ENCODE measurements around the gene SLC2A10.

Gene SLC2A10

GRCh38 chr20:46772901-46773300 lies 63.5 kb downstream of the SLC2A10 start:
- no peak overlapping the region for H3K4me3 ChIP-seq (replicated peaks; ENCODE audit: insufficient read depth, low read length)
- no peak for DNase-seq (ENCODE audit: low read depth in 1 of 2, low spot score in 1 of 2)
- H3K27ac ChIP-seq (replicated peaks) = no peak overlapping the region
- H3K27me3 ChIP-seq (ENCODE audit: insufficient read depth, poor library complexity, severe bottlenecking) = no peaks in the 10 kb centered on the region
- no peak for TF ChIP-seq POLR2AphosphoS5 (IDR thresholded peaks at IDR 0.05; ENCODE audit: low read depth)
- no peak for TF ChIP-seq SPI1 (IDR thresholded peaks at IDR 0.05; ENCODE audit: borderline replicate concordance, low read depth)
- no peak for TF ChIP-seq GABPA (IDR thresholded peaks at IDR 0.05; ENCODE audit: low read depth)
- TF ChIP-seq REST (IDR thresholded peaks at IDR 0.05; ENCODE audit: insufficient replicate concordance, low read depth) = no peak
- TF ChIP-seq CTCF (IDR thresholded peaks at IDR 0.05; ENCODE audit: insufficient read depth, low read length) = no peak

GRCh38 chr20:46773680-46774079 lies 64.2 kb downstream of the SLC2A10 start:
- no peak overlapping the region for H3K27ac ChIP-seq (replicated peaks)
- no peak for TF ChIP-seq CTCF (IDR thresholded peaks at IDR 0.05; ENCODE audit: insufficient read depth, low read length)
- TF ChIP-seq SPI1 (IDR thresholded peaks at IDR 0.05; ENCODE audit: borderline replicate concordance, low read depth) = peak; percentile 63
- TF ChIP-seq GABPA (IDR thresholded peaks at IDR 0.05; ENCODE audit: low read depth) = no peak
- DNase-seq (ENCODE audit: low read depth in 1 of 2, low spot score in 1 of 2) = peak in 1 of 2 experiments; percentile 12
- H3K4me3 ChIP-seq (replicated peaks; ENCODE audit: insufficient read depth, low read length) = no peak overlapping the region
- no peaks in the 10 kb centered on the region for H3K27me3 ChIP-seq (ENCODE audit: insufficient read depth, poor library complexity, severe bottlenecking)

GRCh38 chr20:46774236-46774635 lies 64.8 kb downstream of the SLC2A10 start:
- no peak for DNase-seq (ENCODE audit: low read depth in 1 of 2, low spot score in 1 of 2)
- H3K27me3 ChIP-seq (ENCODE audit: insufficient read depth, poor library complexity, severe bottlenecking) = no peaks in the 10 kb centered on the region
- H3K27ac ChIP-seq (replicated peaks) = no peak overlapping the region
- no peak for TF ChIP-seq POLR2AphosphoS5 (IDR thresholded peaks at IDR 0.05; ENCODE audit: low read depth)
- no peak overlapping the region for H3K4me3 ChIP-seq (replicated peaks; ENCODE audit: insufficient read depth, low read length)

GRCh38 chr20:46774943-46775560 lies 65.6 kb downstream of the SLC2A10 start:
- Histone ChIP-seq H3K4me3 (replicated peaks; ENCODE audit: insufficient read depth, low read length) (no peak overlapping the region), H3K27me3 (ENCODE audit: insufficient read depth, poor library complexity, severe bottlenecking) (no peaks in the 10 kb centered on the region), H3K27ac (replicated peaks) (no peak overlapping the region)
- DNase-seq (ENCODE audit: low read depth in 1 of 2, low spot score in 1 of 2) = no peak
- TF ChIP-seq POLR2AphosphoS5 (IDR thresholded peaks at IDR 0.05; ENCODE audit: low read depth) = no peak
- no peak for TF ChIP-seq GABPA (IDR thresholded peaks at IDR 0.05; ENCODE audit: low read depth)
- TF ChIP-seq REST (IDR thresholded peaks at IDR 0.05; ENCODE audit: insufficient replicate concordance, low read depth) = no peak
- TF ChIP-seq CTCF (IDR thresholded peaks at IDR 0.05; ENCODE audit: insufficient read depth, low read length) = no peak
- TF ChIP-seq SPI1 (IDR thresholded peaks at IDR 0.05; ENCODE audit: borderline replicate concordance, low read depth) = no peak
